ENCODE results near the gene GSN.
A peak's percentile ranks its signal among the peaks of the same experiment; 100 is the strongest.

GRCh38 chr9:121362813-121363621 lies 95.1 kb downstream of the GSN start:
- peak; percentile 40 to 81 for TF ChIP-seq EP300 (IDR thresholded peaks at IDR 0.05; ENCODE audit: borderline replicate concordance in 1 of 2, low read depth in 1 of 2, low read length in 1 of 2)
- no peak for TF ChIP-seq TAF1 (IDR thresholded peaks at IDR 0.05; ENCODE audit: borderline replicate concordance, low read depth, low read length)
- no peak for TF ChIP-seq RAD21 (IDR thresholded peaks at IDR 0.05; ENCODE audit: low read length)
- TF ChIP-seq CTCF (IDR thresholded peaks at IDR 0.05) = no peak
- no peak for TF ChIP-seq ELF1 (IDR thresholded peaks at IDR 0.05)
- no peak for TF ChIP-seq MXI1 (IDR thresholded peaks at IDR 0.05; ENCODE audit: low read depth, low read length)
